OCI-LY3 (cell line): ENCODE results near the gene MFNG.

Source experiments
- H2AFZ ChIP-seq: fragments of 200-600, 300-600 bp; shearing (Covaris generic); 2 replicates; pipeline ENCODE4 v1.6.0; 2014; ENCODE audit warnings: antibody characterized with exemption, low read depth, low read length
- H3K27ac ChIP-seq: fragments of 200-600, 300-600 bp; sonication (generic); 2 replicates; pipeline ENCODE4 v1.5.1; 2014; ENCODE audit warnings: mild to moderate bottlenecking, low read length, moderate library complexity, mixed read lengths
- H3K27me3 ChIP-seq: fragments of 200-600, 300-600 bp; sonication (generic); 2 replicates; pipeline ENCODE4 v1.6.1; 2014; ENCODE audit warnings: low read depth, low read length, mixed read lengths
- H3K36me3 ChIP-seq: fragments of 200-600, 300-600 bp; sonication (generic); replicated peaks from 2 replicates; pipeline ENCODE3; 2014; ENCODE audit warnings: low read depth, low read length, mixed read lengths
- H3K4me1 ChIP-seq: fragments of 300-600, 200-600 bp; sonication (generic); 2 replicates; pipeline ENCODE4 v1.6.1; 2014; ENCODE audit warnings: low read length, mixed read lengths
- H3K4me2 ChIP-seq: fragments of 200-600, 300-600 bp; sonication (generic); 2 replicates; pipeline ENCODE4 v1.6.1; 2014; ENCODE audit warnings: low read length, mixed read lengths
- H3K4me3 ChIP-seq: fragments of 300-600, 200-600 bp; sonication (generic); 2 replicates; pipeline ENCODE4 v1.5.1; 2014; ENCODE audit warnings: antibody characterized with exemption, mild to moderate bottlenecking, low read length, moderate library complexity
- H3K79me2 ChIP-seq: fragments of 300-600, 200-600 bp; shearing (Covaris generic); 2 replicates; pipeline ENCODE4 v1.6.1; 2014; ENCODE audit warnings: mild to moderate bottlenecking, low read length, mixed read lengths
- H3K9ac ChIP-seq: fragments of 300-600, 200-600 bp; shearing (Covaris generic); 2 replicates; pipeline ENCODE4 v1.6.0; 2014; ENCODE audit warnings: mild to moderate bottlenecking, low read length, moderate library complexity
- H3K9me3 ChIP-seq: fragments of 200-600, 300-600 bp; shearing (Covaris generic); 2 replicates; pipeline ENCODE4 v1.6.1; 2014; ENCODE audit warnings: low read length, mixed read lengths; ENCODE audit not compliant: insufficient read depth
- H4K20me1 ChIP-seq: fragments of 200-600, 300-600 bp; sonication (generic); 2 replicates; pipeline ENCODE4 v1.6.1; 2016; ENCODE audit warnings: low read length, mixed read lengths; ENCODE audit not compliant: insufficient read depth
- CTCF ChIP-seq: fragments of 200-600, 300-600 bp; sonication (generic); IDR thresholded peaks from 2 replicates; pipeline ENCODE4 v1.5.1; 2014; ENCODE audit warnings: antibody characterized with exemption, low read length, low read depth
- EZH2phosphoT487 ChIP-seq: fragments of 200-600 bp; shearing (Covaris generic); IDR thresholded peaks from 2 replicates; pipeline ENCODE4 v1.6.1; 2018; ENCODE audit warnings: antibody characterized with exemption, mixed run types, low read depth

MFNG gene

GRCh38 chr22:37453696-37454095, 32.5 kb downstream of the MFNG start:
- H3K4me1 ChIP-seq, result peaks cover 6% of the 10 kb centered on the region; the same call in 1 of the 2 replicates
- no peak overlapping the region for H2AFZ ChIP-seq
- no peaks in the 10 kb centered on the region for H3K27me3 ChIP-seq
- no peak overlapping the region for H3K27ac ChIP-seq
- H4K20me1 ChIP-seq, result no peaks in the 10 kb centered on the region
- H3K4me2 ChIP-seq, result no peak overlapping the region
- TF ChIP-seq CTCF (no peak), EZH2phosphoT487 (no peak)
- no peaks in the 10 kb centered on the region for H3K36me3 ChIP-seq
- no peak overlapping the region for H3K4me3 ChIP-seq
- no peaks in the 10 kb centered on the region for H3K79me2 ChIP-seq
- no peak overlapping the region for H3K9ac ChIP-seq
- H3K9me3 ChIP-seq, result no peaks in the 10 kb centered on the region

- no peaks in the 10 kb centered on the region for H3K36me3 ChIP-seq
- no peak overlapping the region for H3K27ac ChIP-seq
- H3K27me3 ChIP-seq, result peaks cover 14% of the 10 kb centered on the region
- no peak overlapping the region for H3K4me2 ChIP-seq
- peaks cover 6% of the 10 kb centered on the region; the same call in 1 of the 2 replicates for H3K4me1 ChIP-seq
- H4K20me1 ChIP-seq, result no peaks in the 10 kb centered on the region
- no peak overlapping the region for H3K4me3 ChIP-seq
- no peak overlapping the region for H2AFZ ChIP-seq
- H3K9ac ChIP-seq, result no peak overlapping the region
- TF ChIP-seq EZH2phosphoT487 (no peak), CTCF (no peak)
- H3K9me3 ChIP-seq, result no peaks in the 10 kb centered on the region
- H3K79me2 ChIP-seq, result no peaks in the 10 kb centered on the region
Observed at GRCh38 chr22:37451218-37451617, 35.0 kb downstream of the MFNG start.

- no peak overlapping the region for H2AFZ ChIP-seq
- peaks cover 15% of the 10 kb centered on the region for H3K27me3 ChIP-seq
- H3K9me3 ChIP-seq, result no peaks in the 10 kb centered on the region
- H3K4me2 ChIP-seq, result no peak overlapping the region
- no peaks in the 10 kb centered on the region for H3K79me2 ChIP-seq
- no peaks in the 10 kb centered on the region for H3K36me3 ChIP-seq
- no peak overlapping the region for H3K9ac ChIP-seq
- TF ChIP-seq CTCF (no peak), EZH2phosphoT487 (no peak)
- H3K4me1 ChIP-seq, result peaks cover 6% of the 10 kb centered on the region; the same call in 1 of the 2 replicates
- H3K27ac ChIP-seq, result no peak overlapping the region
- H3K4me3 ChIP-seq, result no peak overlapping the region
- no peaks in the 10 kb centered on the region for H4K20me1 ChIP-seq
Observed at GRCh38 chr22:37449331-37450001, 36.7 kb downstream of the MFNG start.

GRCh38 chr22:37448516-37449127, 37.6 kb downstream of the MFNG start:
- Histone ChIP-seq H3K27ac (no peak overlapping the region), H3K9ac (no peak overlapping the region), H3K4me2 (no peak overlapping the region), H3K9me3 (no peaks in the 10 kb centered on the region), H3K36me3 (no peaks in the 10 kb centered on the region), H4K20me1 (no peaks in the 10 kb centered on the region), H2AFZ (no peak overlapping the region), H3K4me1 (peaks cover 6% of the 10 kb centered on the region; the same call in 1 of the 2 replicates), H3K27me3 (peaks cover 22% of the 10 kb centered on the region), H3K4me3 (no peak overlapping the region), H3K79me2 (no peaks in the 10 kb centered on the region)
- TF ChIP-seq EZH2phosphoT487 (no peak), CTCF (no peak)
